Thyroid gland (tissue), 4 donors: ENCODE data around the gene ATP1B1.

Experiments used
- POLR2A ChIP-seq, 2 donors: fragments of 450-650 bp; IDR thresholded peaks; one replicate each; pipeline ENCODE4 v1.6.1; 2017; ENCODE audit warnings: antibody characterized with exemption in 2 of 2, mild to moderate bottlenecking in 2 of 2, moderate library complexity in 1 of 2
- TF ChIP-seq, protein P1 (sequence below), 6 experiments: fragments of 200-600 bp in 3 of 6; fragments of 450-650 bp in 3 of 6; sonication (generic) in 3 of 6; IDR thresholded peaks; one replicate each; pipeline ENCODE4 v1.5.1; 2016 to 2019; ENCODE audit warnings: antibody characterized with exemption in 6 of 6, mild to moderate bottlenecking in 2 of 6, inconsistent platforms in 1 of 6, moderate library complexity in 1 of 6

DNA sequence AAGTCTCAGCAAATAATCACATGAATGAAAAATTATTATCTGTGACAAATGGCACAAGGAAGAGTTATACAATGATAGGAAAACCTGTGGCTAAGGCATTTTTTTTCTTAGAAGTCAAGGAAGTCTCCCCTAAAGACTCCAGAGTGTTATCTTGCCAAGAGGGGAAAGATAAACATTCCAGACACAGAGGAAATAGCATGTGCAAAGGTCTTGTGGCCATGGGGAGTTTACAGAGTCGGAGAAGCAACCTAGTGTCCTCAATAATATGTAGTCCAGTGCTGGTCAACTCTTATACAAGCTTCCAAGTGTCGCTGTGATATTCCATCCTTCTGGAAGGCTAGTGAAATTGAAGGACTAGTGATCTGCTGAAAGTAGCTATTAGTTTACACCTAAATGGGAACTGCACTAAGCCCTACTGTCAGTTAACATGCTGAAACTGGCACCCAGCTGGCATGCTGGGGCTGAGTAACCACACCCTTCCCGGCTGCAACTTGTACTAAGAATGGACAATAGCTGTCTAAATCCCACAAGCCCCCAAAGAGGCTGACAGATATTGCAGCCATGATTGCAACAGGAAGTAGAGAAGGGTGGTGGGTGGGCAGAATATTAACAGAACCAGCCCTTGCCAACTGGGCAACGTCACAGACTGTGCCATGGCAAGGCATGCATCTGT lies 11.5 kb upstream of the ATP1B1 start:
- no peak for TF ChIP-seq POLR2A (IDR thresholded peaks at IDR 0.05)
- TF ChIP-seq, protein P1, sequence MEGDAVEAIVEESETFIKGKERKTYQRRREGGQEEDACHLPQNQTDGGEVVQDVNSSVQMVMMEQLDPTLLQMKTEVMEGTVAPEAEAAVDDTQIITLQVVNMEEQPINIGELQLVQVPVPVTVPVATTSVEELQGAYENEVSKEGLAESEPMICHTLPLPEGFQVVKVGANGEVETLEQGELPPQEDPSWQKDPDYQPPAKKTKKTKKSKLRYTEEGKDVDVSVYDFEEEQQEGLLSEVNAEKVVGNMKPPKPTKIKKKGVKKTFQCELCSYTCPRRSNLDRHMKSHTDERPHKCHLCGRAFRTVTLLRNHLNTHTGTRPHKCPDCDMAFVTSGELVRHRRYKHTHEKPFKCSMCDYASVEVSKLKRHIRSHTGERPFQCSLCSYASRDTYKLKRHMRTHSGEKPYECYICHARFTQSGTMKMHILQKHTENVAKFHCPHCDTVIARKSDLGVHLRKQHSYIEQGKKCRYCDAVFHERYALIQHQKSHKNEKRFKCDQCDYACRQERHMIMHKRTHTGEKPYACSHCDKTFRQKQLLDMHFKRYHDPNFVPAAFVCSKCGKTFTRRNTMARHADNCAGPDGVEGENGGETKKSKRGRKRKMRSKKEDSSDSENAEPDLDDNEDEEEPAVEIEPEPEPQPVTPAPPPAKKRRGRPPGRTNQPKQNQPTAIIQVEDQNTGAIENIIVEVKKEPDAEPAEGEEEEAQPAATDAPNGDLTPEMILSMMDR (IDR thresholded peaks at IDR 0.05) = no peak
